Neural cell (in vitro differentiated cells): Measurements from ENCODE around the gene CSH2. TPM values are rescaled to one million over a fixed set of nuclear protein-coding genes. Genes with fewer than 3 reads are reported as not detected.

Experiments used
- H2AFZ ChIP-seq: fragments of 200-600, 300-800 bp; sonication (generic), shearing (Covaris generic); 2 replicates; pipeline ENCODE4 v1.6.0; 2014; ENCODE audit warnings: low read depth, mild to moderate bottlenecking, antibody characterized with exemption, low read length, moderate library complexity
- H3F3A ChIP-seq: fragments of 200-600 bp; shearing (Covaris generic); 2 replicates; pipeline ENCODE4 v1.6.1; 2016; ENCODE audit warnings: mild to moderate bottlenecking, moderate library complexity, mixed read lengths, antibody characterized with exemption, low read length; ENCODE audit not compliant: insufficient read depth, poor library complexity, severe bottlenecking
- H3K27ac ChIP-seq: fragments of 200-600, 300-800 bp; sonication (generic), shearing (Covaris generic); 2 replicates; pipeline ENCODE4 v1.5.1; 2014; ENCODE audit warnings: mild to moderate bottlenecking, low read length, moderate library complexity
- H3K27me3 ChIP-seq: fragments of 300-800, 200-600 bp; sonication (generic), shearing (Covaris generic); 2 replicates; pipeline ENCODE4 v1.6.0; 2014; ENCODE audit warnings: mild to moderate bottlenecking, low read depth, low read length, moderate library complexity; ENCODE audit not compliant: insufficient read depth
- H3K36me3 ChIP-seq: fragments of 300-800, 200-600 bp; sonication (generic), shearing (Covaris generic); 2 replicates; pipeline ENCODE4 v1.5.1; 2014; ENCODE audit warnings: mild to moderate bottlenecking, antibody characterized with exemption, low read length, moderate library complexity; ENCODE audit not compliant: insufficient read depth
- H3K4me2 ChIP-seq: fragments of 300-800, 200-600 bp; sonication (generic), shearing (Covaris generic); 2 replicates; pipeline ENCODE4 v1.6.0; 2014; ENCODE audit warnings: mild to moderate bottlenecking, low read length
- H3K4me3 ChIP-seq: fragments of 300-800, 200-600 bp; sonication (generic), shearing (Covaris generic); 2 replicates; pipeline ENCODE4 v1.5.1; 2014; ENCODE audit warnings: mild to moderate bottlenecking, low read length, moderate library complexity
- H3K79me2 ChIP-seq: fragments of 200-600 bp; shearing (Covaris generic); replicated peaks from 2 replicates; pipeline ENCODE4 v1.6.0; 2014; ENCODE audit warnings: mild to moderate bottlenecking, low read length, moderate library complexity; ENCODE audit not compliant: insufficient read depth
- H3K9ac ChIP-seq: fragments of 300-800, 200-600 bp; sonication (generic), shearing (Covaris generic); 2 replicates; pipeline ENCODE4 v1.6.1; 2016; ENCODE audit warnings: mild to moderate bottlenecking, low read length, mixed read lengths
- H3K9me2 ChIP-seq: fragments of 200-600 bp; shearing (Covaris generic); 2 replicates; pipeline ENCODE4 v1.6.1; 2016; ENCODE audit warnings: mild to moderate bottlenecking, low read length, mixed read lengths; ENCODE audit not compliant: insufficient read depth
- H3K9me3 ChIP-seq: fragments of 200-600, 300-800 bp; sonication (generic), shearing (Covaris generic); 2 replicates; pipeline ENCODE4 v1.6.1; 2016; ENCODE audit warnings: mild to moderate bottlenecking, mixed run types, low read length, moderate library complexity, mixed read lengths
- H4K20me1 ChIP-seq: fragments of 200-600 bp; shearing (Covaris generic); 2 replicates; pipeline ENCODE4 v1.6.1; 2016; ENCODE audit warnings: mild to moderate bottlenecking, mixed run types; ENCODE audit not compliant: insufficient read depth
- CTCF ChIP-seq: fragments of 450-650 bp; IDR thresholded peaks from 2 replicates; pipeline ENCODE4 v1.5.1; 2014; ENCODE audit warnings: antibody characterized with exemption, mild to moderate bottlenecking, moderate library complexity; ENCODE audit not compliant: poor library complexity, severe bottlenecking
- EP300 ChIP-seq: fragments of 450-650 bp; conservative IDR thresholded peaks from 2 replicates; pipeline ENCODE4 v1.6.1; 2014; ENCODE audit warnings: antibody characterized with exemption, mild to moderate bottlenecking, moderate library complexity; ENCODE audit not compliant: poor library complexity, severe bottlenecking
- EZH2 ChIP-seq: fragments of 200-600, 300-800 bp; shearing (Covaris generic), sonication (generic); IDR thresholded peaks from 2 replicates; pipeline ENCODE4 v1.6.1; 2014; ENCODE audit warnings: antibody characterized with exemption, low read length, borderline replicate concordance, mild to moderate bottlenecking; ENCODE audit not compliant: insufficient read depth, poor library complexity, severe bottlenecking
- MXI1 ChIP-seq: fragments of 450-650 bp; conservative IDR thresholded peaks from 2 replicates; pipeline ENCODE4 v1.6.1; 2014; ENCODE audit warnings: antibody characterized with exemption, mild to moderate bottlenecking; ENCODE audit not compliant: poor library complexity, severe bottlenecking
- POLR2AphosphoS5 ChIP-seq: IDR thresholded peaks from 2 replicates; pipeline ENCODE4 v1.6.1; 2012
- RAD21 ChIP-seq: fragments of 450-650 bp; conservative IDR thresholded peaks from 2 replicates; pipeline ENCODE4 v1.6.1; 2014; ENCODE audit warnings: antibody characterized with exemption, mild to moderate bottlenecking, moderate library complexity
- REST ChIP-seq: IDR thresholded peaks from 2 replicates; pipeline ENCODE4 v1.6.1; 2012; ENCODE audit warnings: borderline replicate concordance
- SMC3 ChIP-seq: fragments of 450-650 bp; conservative IDR thresholded peaks from 2 replicates; pipeline ENCODE4 v1.6.1; 2014; ENCODE audit warnings: antibody characterized with exemption, mild to moderate bottlenecking, moderate library complexity; ENCODE audit not compliant: poor library complexity
- polyA plus RNA-seq: library from polyadenylated mRNA; depleted of rRNA; stranded (reverse); fragments of >200 nt; gene quantifications from 2 replicates; pipeline ENCODE4 v1.2.3, GENCODE V29; 2014

CSH2 gene
- polyA plus RNA-seq, 1 donor from 2014 or later: not detected

- Histone ChIP-seq H3K9me3 (no peaks in the 10 kb centered on the region), H3K36me3 (no peaks in the 10 kb centered on the region), H3K27ac (no peak overlapping the region), H3F3A (no peaks in the 10 kb centered on the region), H2AFZ (no peak overlapping the region), H3K4me3 (no peak overlapping the region), H4K20me1 (no peaks in the 10 kb centered on the region), H3K9me2 (no peaks in the 10 kb centered on the region), H3K27me3 (no peaks in the 10 kb centered on the region), H3K4me2 (no peak overlapping the region), H3K9ac (no peak overlapping the region), H3K79me2 (peaks cover 15% of the 10 kb centered on the region)
- TF ChIP-seq MXI1 (no peak), POLR2AphosphoS5 (no peak), RAD21 (no peak), EP300 (no peak), EZH2 (no peak), REST (no peak), CTCF (no peak)
Measured at GRCh38 chr17:63838631-63839171, 34.8 kb downstream of the CSH2 start.

- Histone ChIP-seq H2AFZ (no peak overlapping the region), H4K20me1 (no peaks in the 10 kb centered on the region), H3K9me2 (no peaks in the 10 kb centered on the region), H3K27ac (no peak overlapping the region), H3K9ac (no peak overlapping the region), H3F3A (no peaks in the 10 kb centered on the region), H3K27me3 (no peaks in the 10 kb centered on the region), H3K36me3 (no peaks in the 10 kb centered on the region), H3K4me3 (no peak overlapping the region), H3K9me3 (no peaks in the 10 kb centered on the region), H3K4me2 (no peak overlapping the region), H3K79me2 (peaks cover 15% of the 10 kb centered on the region)
- TF ChIP-seq SMC3 (no peak), EZH2 (no peak), EP300 (no peak), REST (no peak)
Measured at GRCh38 chr17:63837962-63838600, 35.4 kb downstream of the CSH2 start.
